Muscle layer of colon (tissue), 2 donors: ENCODE data around the gene LDHAL6A.

Source experiments
- H3K27ac ChIP-seq: one replicate; pipeline ENCODE4 v1.7.0; 2013; ENCODE audit warnings: low read depth, mild to moderate bottlenecking, low read length, moderate library complexity
- H3K27me3 ChIP-seq, 2 donors: one replicate each; pipeline ENCODE4 v1.7.0; 2013; ENCODE audit warnings: low read length in 2 of 2, mild to moderate bottlenecking in 2 of 2; ENCODE audit not compliant: insufficient read depth in 2 of 2, control insufficient read depth in 1 of 2
- H3K36me3 ChIP-seq: one replicate; pipeline ENCODE4 v1.7.0; 2013; ENCODE audit warnings: mild to moderate bottlenecking, low read length; ENCODE audit not compliant: insufficient read depth
- H3K4me1 ChIP-seq: one replicate; pipeline ENCODE4 v1.7.0; 2013; ENCODE audit warnings: mild to moderate bottlenecking, low read length; ENCODE audit not compliant: insufficient read depth
- H3K4me3 ChIP-seq, 2 donors: one replicate each; pipeline ENCODE4 v1.7.0; 2013; ENCODE audit warnings: low read length in 2 of 2, low read depth in 1 of 2, mild to moderate bottlenecking in 1 of 2, moderate library complexity in 1 of 2
- H3K9ac ChIP-seq: one replicate; pipeline ENCODE4 v1.7.0; 2013; ENCODE audit warnings: low read length
- H3K9me3 ChIP-seq: one replicate; pipeline ENCODE4 v1.7.0; 2013; ENCODE audit warnings: mild to moderate bottlenecking, low read length
- donor health status: abdominal sarcoma.
- donor health status: Adenocarcinoma of cecum.

LDHAL6A gene

DNA sequence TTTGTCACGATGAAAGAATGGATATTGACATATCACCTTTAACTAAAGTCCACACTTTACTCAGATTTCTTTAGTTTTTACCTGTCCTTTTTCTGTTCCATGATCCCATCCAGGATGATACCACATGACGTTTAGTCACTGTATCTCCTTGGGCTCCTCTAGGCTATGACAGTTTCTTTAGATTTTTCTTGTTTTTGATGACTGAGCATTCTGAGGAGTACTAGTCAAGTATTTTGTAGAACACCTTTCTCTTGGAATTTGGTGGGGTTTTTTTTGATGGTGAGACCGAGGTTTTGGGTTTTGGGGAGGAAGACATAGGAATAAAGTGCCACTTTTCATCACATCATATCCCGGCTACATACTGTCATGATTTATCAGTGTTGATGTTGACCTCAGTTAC, 4.0 kb downstream of the LDHAL6A start:
- Histone ChIP-seq H3K27ac (no peak overlapping the region), H3K9me3 (no peaks in the 10 kb centered on the region), H3K4me3 (no peak overlapping the region), H3K9ac (no peak overlapping the region), H3K4me1 (no peaks in the 10 kb centered on the region), H3K36me3 (no peaks in the 10 kb centered on the region), H3K27me3 (no peaks in the 10 kb centered on the region)

DNA sequence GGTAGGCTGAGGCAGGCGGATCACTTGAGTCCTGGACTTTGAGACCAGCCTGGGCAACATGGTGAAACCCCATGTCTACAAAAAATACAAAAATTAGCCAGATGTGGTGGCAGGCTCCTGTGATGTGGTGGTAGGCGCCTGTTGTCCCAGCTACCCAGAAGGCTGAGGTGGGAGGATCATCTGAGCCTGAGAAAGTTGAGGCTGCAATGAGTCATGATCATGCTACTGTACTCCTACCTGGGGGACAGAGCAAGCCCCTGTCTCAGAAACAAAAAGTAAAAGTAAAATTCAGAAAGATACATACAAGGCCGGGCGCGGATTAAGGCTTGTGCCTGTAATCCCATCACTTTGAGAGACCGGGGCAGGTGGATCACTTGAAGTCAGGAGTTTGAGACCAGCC, 6.3 kb downstream of the LDHAL6A start:
- Histone ChIP-seq H3K27ac (no peak overlapping the region), H3K27me3 (no peaks in the 10 kb centered on the region), H3K4me3 (no peak overlapping the region), H3K9me3 (no peaks in the 10 kb centered on the region), H3K4me1 (no peaks in the 10 kb centered on the region), H3K9ac (no peak overlapping the region), H3K36me3 (no peaks in the 10 kb centered on the region)

- no peak overlapping the region for H3K9ac ChIP-seq
- H3K27me3 ChIP-seq, result no peaks in the 10 kb centered on the region
- H3K36me3 ChIP-seq, result no peaks in the 10 kb centered on the region
- H3K27ac ChIP-seq, result no peak overlapping the region
- H3K4me3 ChIP-seq, result no peak overlapping the region
- no peaks in the 10 kb centered on the region for H3K9me3 ChIP-seq
- no peaks in the 10 kb centered on the region for H3K4me1 ChIP-seq
Measured at GRCh38 chr11:18463439-18463838, 7.8 kb downstream of the LDHAL6A start.

GRCh38 chr11:18466402-18466801, 10.7 kb downstream of the LDHAL6A start:
- no peaks in the 10 kb centered on the region for H3K9me3 ChIP-seq
- no peak overlapping the region for H3K4me3 ChIP-seq
- no peaks in the 10 kb centered on the region for H3K36me3 ChIP-seq
- H3K27me3 ChIP-seq, result no peaks in the 10 kb centered on the region
- no peak overlapping the region for H3K9ac ChIP-seq
- H3K4me1 ChIP-seq, result no peaks in the 10 kb centered on the region
- no peak overlapping the region for H3K27ac ChIP-seq

DNA sequence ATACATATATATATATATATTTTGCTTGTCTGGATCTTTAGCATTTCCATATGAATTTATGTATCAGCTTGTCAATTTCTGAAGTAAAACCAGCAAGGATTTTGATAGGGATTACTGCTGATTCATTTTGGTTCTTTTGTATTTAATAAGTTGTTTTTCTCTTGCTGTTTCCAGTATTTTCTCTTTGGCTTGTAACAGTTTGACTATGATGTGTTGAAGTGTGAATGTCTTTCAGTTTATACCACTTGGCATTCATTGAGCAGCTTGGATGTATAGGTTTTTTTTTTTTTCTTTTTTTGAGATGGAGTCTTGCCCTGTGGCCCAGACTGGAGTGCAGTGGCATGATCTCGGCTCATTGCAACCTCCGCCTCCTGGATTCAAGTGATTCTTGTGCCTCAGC, 12.4 kb downstream of the LDHAL6A start:
- H3K27me3 ChIP-seq, result no peaks in the 10 kb centered on the region
- H3K9me3 ChIP-seq, result no peaks in the 10 kb centered on the region
- H3K36me3 ChIP-seq, result no peaks in the 10 kb centered on the region
- H3K4me1 ChIP-seq, result no peaks in the 10 kb centered on the region
- no peak overlapping the region for H3K27ac ChIP-seq
- H3K9ac ChIP-seq, result no peak overlapping the region
- H3K4me3 ChIP-seq, result no peak overlapping the region

GRCh38 chr11:18468961-18469360, 13.3 kb downstream of the LDHAL6A start:
- no peaks in the 10 kb centered on the region for H3K9me3 ChIP-seq
- H3K4me3 ChIP-seq, result no peak overlapping the region
- H3K36me3 ChIP-seq, result no peaks in the 10 kb centered on the region
- no peaks in the 10 kb centered on the region for H3K27me3 ChIP-seq
- H3K27ac ChIP-seq, result no peak overlapping the region
- no peaks in the 10 kb centered on the region for H3K4me1 ChIP-seq
- no peak overlapping the region for H3K9ac ChIP-seq

DNA sequence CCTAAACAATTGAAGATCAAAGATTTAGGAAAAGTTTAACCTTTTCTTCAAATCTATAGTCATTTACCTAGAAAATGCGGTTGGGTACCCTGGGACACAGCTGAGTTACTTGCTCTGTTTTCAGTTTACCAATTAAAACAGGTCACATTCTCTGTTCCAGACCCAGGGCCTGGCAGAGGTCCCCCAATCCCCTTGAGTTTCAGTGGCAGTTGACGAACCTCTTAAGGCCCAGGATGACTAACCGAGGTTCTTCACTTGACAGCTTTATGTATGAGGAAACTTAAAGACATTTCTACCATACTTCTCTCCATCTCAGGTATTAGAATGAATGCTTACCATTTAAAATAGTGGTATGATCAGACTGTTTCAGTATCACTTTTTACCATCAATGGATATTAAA, 16.3 kb downstream of the LDHAL6A start:
- no peak overlapping the region for H3K27ac ChIP-seq
- H3K4me1 ChIP-seq, result no peaks in the 10 kb centered on the region
- H3K4me3 ChIP-seq, result no peak overlapping the region
- no peak overlapping the region for H3K9ac ChIP-seq
- H3K9me3 ChIP-seq, result no peaks in the 10 kb centered on the region
- H3K27me3 ChIP-seq, result no peaks in the 10 kb centered on the region
- peaks cover 14% of the 10 kb centered on the region for H3K36me3 ChIP-seq

DNA sequence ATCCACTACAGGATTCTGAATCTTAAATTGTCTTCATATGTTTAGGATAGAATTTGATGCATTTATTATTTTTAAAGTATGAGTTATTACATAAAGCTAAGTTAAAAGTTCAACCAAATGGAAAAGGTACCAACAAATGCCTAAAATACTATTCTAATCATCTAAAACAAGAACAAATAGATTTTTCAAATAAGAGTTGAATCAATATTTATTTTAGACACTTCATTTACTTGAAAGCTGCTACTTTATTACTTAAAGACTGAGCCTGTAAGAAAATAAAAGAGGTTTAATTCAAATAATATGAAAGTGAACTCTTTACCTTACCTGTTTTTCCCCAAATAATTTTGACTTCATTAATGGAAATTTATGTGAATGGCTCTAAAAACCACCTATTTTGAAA, 16.9 kb downstream of the LDHAL6A start:
- H3K27me3 ChIP-seq, result no peaks in the 10 kb centered on the region
- no peak overlapping the region for H3K27ac ChIP-seq
- no peak overlapping the region for H3K9ac ChIP-seq
- no peaks in the 10 kb centered on the region for H3K4me1 ChIP-seq
- H3K9me3 ChIP-seq, result no peaks in the 10 kb centered on the region
- H3K36me3 ChIP-seq, result peaks cover 15% of the 10 kb centered on the region
- no peak overlapping the region for H3K4me3 ChIP-seq

DNA sequence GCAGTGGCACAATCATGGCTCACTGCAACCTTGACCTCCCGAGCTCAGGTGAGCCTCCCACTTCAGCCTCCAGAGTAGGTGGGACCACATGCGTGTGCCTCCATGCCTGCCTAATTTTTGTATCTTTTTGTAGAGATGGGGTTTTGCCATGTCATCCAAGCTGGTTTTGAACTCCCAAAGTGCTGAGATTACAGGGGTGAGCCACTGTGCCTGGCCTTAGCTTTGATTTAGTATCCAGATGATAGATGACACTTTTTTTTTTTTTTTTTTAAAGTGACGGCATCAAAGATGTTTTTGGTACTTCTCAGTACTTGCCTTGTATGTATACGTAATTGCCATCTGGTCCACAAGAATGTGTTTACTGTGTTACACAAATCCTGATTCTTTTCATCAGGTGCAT, 23.4 kb downstream of the LDHAL6A start:
- Histone ChIP-seq H3K4me3 (no peak overlapping the region), H3K36me3 (peaks cover 73% of the 10 kb centered on the region), H3K9me3 (no peaks in the 10 kb centered on the region), H3K9ac (no peak overlapping the region), H3K4me1 (no peaks in the 10 kb centered on the region), H3K27me3 (no peaks in the 10 kb centered on the region), H3K27ac (no peak overlapping the region)

DNA sequence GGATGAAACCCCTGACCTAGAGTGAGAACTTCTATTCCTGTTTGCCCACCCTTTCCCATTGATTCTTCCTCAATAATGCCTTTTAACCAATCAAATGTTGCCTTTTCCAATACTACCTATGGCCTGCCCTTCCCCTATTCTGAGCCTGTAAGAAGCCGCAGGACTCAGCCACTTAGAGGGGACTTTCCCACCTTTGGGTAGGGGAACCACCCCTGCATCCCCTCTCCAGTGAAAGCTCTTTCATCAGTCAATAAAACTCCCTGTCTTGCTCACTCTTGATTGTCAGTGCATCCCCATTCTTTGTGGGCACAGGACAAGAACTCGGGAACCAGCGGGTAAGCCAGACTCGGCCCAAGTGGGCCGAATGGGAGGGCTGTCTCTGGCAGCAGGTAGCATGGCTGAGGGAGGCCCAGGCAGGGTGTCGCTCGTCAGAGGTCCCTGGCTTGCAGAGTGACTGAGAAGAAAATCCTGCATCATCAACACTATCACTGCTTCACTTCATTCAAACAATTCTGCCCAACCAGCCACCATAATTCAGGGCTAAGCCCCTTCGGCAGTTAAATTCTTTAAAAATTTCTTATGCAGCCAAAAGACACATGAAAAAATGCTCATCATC, 30.4 kb downstream of the LDHAL6A start:
- H3K4me1 ChIP-seq, result no peaks in the 10 kb centered on the region
- no peaks in the 10 kb centered on the region for H3K9me3 ChIP-seq
- H3K4me3 ChIP-seq, result no peak overlapping the region
- H3K36me3 ChIP-seq, result peaks cover 44% of the 10 kb centered on the region
- no peak overlapping the region for H3K9ac ChIP-seq
- no peak overlapping the region for H3K27ac ChIP-seq
- no peaks in the 10 kb centered on the region for H3K27me3 ChIP-seq

DNA sequence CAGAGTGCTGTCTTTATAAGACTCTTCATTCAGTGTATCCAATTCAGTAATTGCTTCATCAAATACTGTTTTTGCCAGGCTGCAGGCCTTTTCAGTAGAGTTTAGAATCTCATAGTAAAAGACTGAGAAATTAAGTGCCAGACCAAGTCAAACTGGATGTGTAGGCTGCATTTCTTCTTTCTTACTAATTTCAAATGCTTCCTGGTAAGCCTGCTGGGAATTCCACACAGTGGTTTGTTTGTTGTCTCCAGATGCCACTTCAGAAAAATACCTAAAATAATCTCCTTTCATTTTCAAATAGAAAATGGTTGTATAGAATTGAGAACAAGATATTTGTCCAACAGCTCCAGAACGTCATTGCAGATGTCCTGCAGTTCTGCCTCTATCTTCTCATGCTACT, 34.7 kb downstream of the LDHAL6A start:
- H3K27me3 ChIP-seq, result no peaks in the 10 kb centered on the region
- H3K4me1 ChIP-seq, result no peaks in the 10 kb centered on the region
- no peak overlapping the region for H3K27ac ChIP-seq
- H3K4me3 ChIP-seq, result no peak overlapping the region
- no peaks in the 10 kb centered on the region for H3K9me3 ChIP-seq
- H3K36me3 ChIP-seq, result peaks cover 34% of the 10 kb centered on the region
- H3K9ac ChIP-seq, result no peak overlapping the region

- Histone ChIP-seq H3K9me3 (no peaks in the 10 kb centered on the region), H3K9ac (no peak overlapping the region), H3K4me3 (no peak overlapping the region), H3K36me3 (peaks cover 34% of the 10 kb centered on the region), H3K27ac (no peak overlapping the region), H3K4me1 (no peaks in the 10 kb centered on the region), H3K27me3 (no peaks in the 10 kb centered on the region)
Measured at GRCh38 chr11:18490736-18491485, 35.3 kb downstream of the LDHAL6A start.
